ENCODE measurements around the gene PRLH.
A peak's percentile ranks its signal among the peaks of the same experiment; 100 is the strongest.

PRLH gene

DNA sequence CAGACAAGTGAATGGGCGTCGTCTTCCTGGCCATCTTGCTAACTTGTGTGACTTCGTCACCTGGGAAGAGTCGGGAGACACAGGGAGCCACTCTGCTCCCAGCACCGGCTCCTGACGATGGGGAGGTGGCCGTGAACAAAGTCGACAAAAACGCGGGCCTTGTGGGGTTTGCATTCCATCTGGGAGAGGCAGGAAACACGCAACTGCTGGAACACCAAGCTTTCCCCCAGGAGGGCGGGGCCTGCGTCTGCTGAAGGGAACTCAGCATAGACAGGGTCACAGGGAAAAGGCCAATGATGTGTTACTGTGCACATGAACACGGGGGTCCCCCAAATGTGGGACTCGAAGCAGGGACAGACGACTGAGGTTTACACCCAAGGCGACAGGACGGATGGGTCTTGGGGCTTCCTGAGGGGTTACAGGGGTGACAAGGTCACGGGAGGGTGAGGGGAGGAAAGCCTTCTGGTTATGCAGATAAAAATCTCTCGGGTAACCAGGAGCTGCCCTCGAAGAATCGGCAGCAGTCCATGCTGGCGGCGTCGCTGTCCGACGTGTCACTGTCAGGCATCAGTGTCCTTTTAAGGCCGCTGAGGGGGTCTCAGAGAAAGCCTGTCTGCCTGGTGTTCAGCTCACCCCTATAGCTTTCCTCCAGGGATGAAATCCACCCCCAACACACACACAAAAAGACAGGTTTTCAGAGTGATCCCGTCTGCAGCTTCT is 28.2 kb upstream of the PRLH start:
- H3K4me3 ChIP-seq (ENCODE audit: low read depth, low read length) = no peak overlapping the region

GRCh38 chr2:237538901-237539300 is 27.5 kb upstream of the PRLH start:
- H3K4me3 ChIP-seq (ENCODE audit: low read depth, low read length) = no peak overlapping the region
- DNase-seq (ENCODE audit: low read depth) = no peak

More for the DNA sequence above, 28.2 kb upstream of the PRLH start:
- DNase-seq (ENCODE audit: low read depth) = no peak

DNA sequence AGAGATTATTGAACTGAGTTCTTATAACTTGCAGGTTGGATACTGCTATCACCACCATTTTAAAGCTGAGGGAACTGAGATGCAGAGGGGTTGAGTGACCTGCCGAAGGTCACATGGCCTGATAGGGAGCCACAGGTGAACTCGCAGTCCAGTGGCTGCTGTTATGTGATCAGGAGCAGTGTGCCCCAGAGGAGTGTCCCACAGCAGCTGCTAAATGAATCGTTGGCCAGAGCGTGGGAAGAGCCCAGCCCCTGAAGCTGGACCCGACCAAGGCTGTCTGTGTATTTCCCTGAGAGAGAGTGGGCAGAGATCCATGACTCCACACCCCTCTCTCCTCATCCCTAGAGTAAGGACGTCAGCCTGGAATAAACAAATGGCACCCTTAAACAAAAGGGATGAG is 26.7 kb upstream of the PRLH start:
- DNase-seq (ENCODE audit: low read depth) = no peak
- no peak overlapping the region for H3K4me3 ChIP-seq (ENCODE audit: low read depth, low read length)

DNA sequence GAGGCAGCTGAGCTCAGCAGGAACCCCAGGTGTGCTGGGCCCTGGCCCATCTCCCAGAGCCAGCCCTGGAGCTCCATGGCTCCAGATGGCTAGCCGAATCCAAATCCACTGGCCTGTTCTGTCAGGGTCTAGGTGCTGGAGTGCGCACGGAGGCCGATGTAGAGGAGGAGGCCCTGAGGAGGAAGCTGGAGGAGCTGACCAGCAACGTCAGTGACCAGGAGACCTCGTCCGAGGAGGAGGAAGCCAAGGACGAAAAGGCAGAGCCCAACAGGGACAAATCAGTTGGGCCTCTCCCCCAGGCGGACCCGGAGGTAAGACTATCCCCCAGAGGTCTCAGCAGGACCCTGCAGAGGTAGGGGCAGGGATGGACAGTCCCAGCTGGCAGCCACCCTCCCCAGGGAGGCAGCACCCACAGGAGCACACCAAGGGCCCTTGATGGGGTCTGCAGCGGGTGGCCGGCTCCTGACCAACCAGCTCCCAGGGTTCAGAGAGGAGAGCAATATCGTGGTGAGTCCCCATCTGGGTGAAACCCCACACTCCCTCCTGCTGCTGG is 26.1 kb upstream of the PRLH start:
- H3K4me3 ChIP-seq (ENCODE audit: low read depth, low read length) = no peak overlapping the region
- no peak for DNase-seq (ENCODE audit: low read depth)

- H3K4me3 ChIP-seq (ENCODE audit: low read depth, low read length) = no peak overlapping the region
- DNase-seq (ENCODE audit: low read depth) = peak; percentile 14
Measured at GRCh38 chr2:237540823-237541222, 25.6 kb upstream of the PRLH start.

- no peak overlapping the region for H3K4me3 ChIP-seq (ENCODE audit: low read depth, low read length)
- no peak for DNase-seq (ENCODE audit: low read depth)
Measured at GRCh38 chr2:237541243-237541642, 25.1 kb upstream of the PRLH start.

GRCh38 chr2:237542001-237542704 is 24.2 kb upstream of the PRLH start:
- H3K4me3 ChIP-seq (ENCODE audit: low read depth, low read length) = no peak overlapping the region
- DNase-seq (ENCODE audit: low read depth) = no peak

- DNase-seq (ENCODE audit: low read depth) = no peak
- no peak overlapping the region for H3K4me3 ChIP-seq (ENCODE audit: low read depth, low read length)
Measured at GRCh38 chr2:237546040-237546875, 20.1 kb upstream of the PRLH start.

DNA sequence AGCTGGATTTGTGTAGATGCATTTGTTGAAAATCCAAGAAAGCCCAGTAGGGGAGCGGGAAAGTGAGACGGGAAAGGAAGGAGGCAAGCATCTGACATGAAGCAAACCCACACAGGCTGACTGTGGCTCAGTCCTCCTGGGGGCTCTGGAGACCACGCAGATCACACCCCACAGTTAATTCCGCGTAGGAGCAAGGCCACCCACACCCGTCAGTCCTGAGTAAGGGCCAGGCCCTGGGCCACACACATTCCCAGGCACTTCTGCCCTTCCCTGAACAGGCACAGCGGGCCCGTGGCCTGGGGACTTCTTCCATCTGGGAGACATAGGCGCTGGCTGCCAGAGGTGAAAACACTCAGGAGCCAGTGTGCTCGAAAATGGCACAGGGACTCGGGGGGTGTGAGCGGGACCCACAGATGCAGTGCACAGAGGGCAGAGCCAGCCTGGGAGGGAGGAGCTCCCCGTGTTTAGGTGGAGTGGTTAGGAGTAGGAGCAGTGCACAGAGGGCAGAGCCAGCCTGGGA is 19.4 kb upstream of the PRLH start:
- no peak for DNase-seq (ENCODE audit: low read depth)
- no peak overlapping the region for H3K4me3 ChIP-seq (ENCODE audit: low read depth, low read length)

- no peak for DNase-seq (ENCODE audit: low read depth)
- no peak overlapping the region for H3K4me3 ChIP-seq (ENCODE audit: low read depth, low read length)
Measured at GRCh38 chr2:237547841-237548416, 18.4 kb upstream of the PRLH start.

DNA sequence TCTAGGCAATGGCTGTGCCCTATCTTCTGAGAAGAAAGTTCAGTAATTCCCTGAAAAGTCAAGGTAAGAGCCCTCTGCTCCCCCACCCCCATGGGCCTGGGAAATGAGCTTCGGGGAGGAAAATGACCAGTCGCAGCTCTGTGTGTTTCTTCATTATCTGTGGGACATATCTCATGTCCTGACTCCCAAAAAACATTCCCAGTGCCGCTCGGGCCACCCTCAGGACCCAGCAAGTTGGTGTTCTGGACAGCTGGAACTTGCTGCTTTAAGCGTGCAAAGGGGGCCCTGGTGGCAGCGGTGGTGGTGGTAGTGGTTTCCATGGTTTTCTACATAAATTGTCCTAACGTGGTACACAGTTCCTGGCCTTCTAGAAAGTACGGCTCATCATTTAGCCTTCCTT is 17.2 kb upstream of the PRLH start:
- no peak overlapping the region for H3K4me3 ChIP-seq (ENCODE audit: low read depth, low read length)
- DNase-seq (ENCODE audit: low read depth) = no peak

- no peak overlapping the region for H3K4me3 ChIP-seq (ENCODE audit: low read depth, low read length)
- DNase-seq (ENCODE audit: low read depth) = no peak
Measured at GRCh38 chr2:237549643-237550415, 16.5 kb upstream of the PRLH start.

- DNase-seq (ENCODE audit: low read depth) = no peak
- no peak overlapping the region for H3K4me3 ChIP-seq (ENCODE audit: low read depth, low read length)
Measured at GRCh38 chr2:237551071-237551574, 15.3 kb upstream of the PRLH start.

DNA sequence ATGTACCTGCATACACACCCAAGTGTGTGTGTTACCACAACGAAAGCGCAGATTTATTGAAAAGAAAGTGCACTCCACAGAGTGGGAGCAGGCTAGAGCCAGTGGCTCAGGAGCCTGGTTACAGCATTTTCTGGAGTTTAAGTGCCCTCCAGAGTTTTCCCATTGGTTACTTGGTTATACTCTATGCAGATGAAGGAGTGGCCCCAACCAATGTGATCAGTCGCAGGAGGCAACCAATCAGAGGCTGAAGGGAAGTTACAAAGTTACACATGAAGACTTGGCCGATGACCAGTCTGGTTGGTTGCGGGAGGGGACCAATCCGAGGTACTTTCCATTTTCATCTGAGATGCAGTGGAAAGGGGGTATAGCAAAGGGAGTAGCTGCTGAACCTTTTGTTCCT is 13.5 kb upstream of the PRLH start:
- no peak overlapping the region for H3K4me3 ChIP-seq (ENCODE audit: low read depth, low read length)
- DNase-seq (ENCODE audit: low read depth) = no peak

GRCh38 chr2:237553948-237554347 is 12.4 kb upstream of the PRLH start:
- no peak for DNase-seq (ENCODE audit: low read depth)
- no peak overlapping the region for H3K4me3 ChIP-seq (ENCODE audit: low read depth, low read length)

GRCh38 chr2:237555560-237555959 is 10.8 kb upstream of the PRLH start:
- DNase-seq (ENCODE audit: low read depth) = no peak
- H3K4me3 ChIP-seq (ENCODE audit: low read depth, low read length) = no peak overlapping the region

GRCh38 chr2:237556773-237557632 is 9.4 kb upstream of the PRLH start:
- DNase-seq (ENCODE audit: low read depth) = no peak
- no peak overlapping the region for H3K4me3 ChIP-seq (ENCODE audit: low read depth, low read length)

DNA sequence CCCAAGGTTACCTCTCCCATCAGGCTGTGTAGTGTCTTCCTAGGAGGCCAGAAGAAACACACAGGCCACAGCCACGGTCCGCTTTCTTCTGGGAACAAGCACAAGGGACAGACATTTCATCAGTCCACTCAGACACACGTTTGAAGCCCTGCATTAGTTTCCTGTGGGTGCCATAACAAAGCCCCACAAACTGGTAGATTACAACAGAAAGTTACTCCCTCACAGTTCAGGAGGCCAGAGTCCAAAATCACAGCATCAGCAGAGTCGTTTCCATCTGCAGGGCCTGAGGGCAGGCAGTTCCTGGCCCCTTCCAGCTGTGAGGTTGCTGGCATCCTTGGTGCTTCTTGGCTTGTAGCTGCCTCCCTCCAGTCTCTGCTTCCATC is 8.8 kb upstream of the PRLH start:
- DNase-seq (ENCODE audit: low read depth) = no peak
- no peak overlapping the region for H3K4me3 ChIP-seq (ENCODE audit: low read depth, low read length)
